GM19043 (cell line): ENCODE data around the gene SORCS2.

Experiments used
- ATAC-seq: cut with Tn5 transposase; IDR thresholded peaks from one replicate; pipeline ENCODE4 v1.9.1; 2021; ENCODE audit warnings: low read depth; ENCODE audit not compliant: unreplicated experiment

Gene SORCS2

DNA sequence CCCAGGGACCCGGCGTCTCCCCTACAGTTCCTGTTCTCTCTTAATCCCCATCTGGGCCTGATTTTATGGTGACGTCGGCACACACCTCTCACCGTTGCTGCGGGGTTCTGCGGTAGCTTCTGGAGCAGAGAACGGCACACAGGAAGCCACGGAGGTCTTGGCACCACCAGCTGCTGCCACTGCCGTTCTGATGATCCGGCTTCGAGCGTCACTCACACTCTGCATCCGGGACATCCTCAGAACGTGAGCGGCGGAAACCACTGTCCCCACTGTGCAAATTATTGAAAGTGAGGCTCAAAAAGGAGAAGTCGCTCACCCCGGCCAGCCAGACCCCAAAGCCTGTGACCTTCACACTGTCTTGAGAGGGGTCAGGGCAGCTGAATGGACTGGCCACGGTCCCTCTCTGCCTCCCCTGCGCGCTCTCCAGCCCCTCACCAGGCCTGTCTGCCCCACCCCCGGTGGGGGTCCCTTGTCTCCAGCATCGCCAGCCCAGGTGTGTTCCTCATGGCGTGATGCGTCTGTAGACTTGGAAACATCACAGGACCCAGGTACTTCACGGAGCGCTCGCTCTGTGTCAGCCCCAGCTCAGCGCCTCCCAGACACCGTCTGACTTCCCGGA is 546.2 kb downstream of the SORCS2 start:
- ATAC-seq = no peak

DNA sequence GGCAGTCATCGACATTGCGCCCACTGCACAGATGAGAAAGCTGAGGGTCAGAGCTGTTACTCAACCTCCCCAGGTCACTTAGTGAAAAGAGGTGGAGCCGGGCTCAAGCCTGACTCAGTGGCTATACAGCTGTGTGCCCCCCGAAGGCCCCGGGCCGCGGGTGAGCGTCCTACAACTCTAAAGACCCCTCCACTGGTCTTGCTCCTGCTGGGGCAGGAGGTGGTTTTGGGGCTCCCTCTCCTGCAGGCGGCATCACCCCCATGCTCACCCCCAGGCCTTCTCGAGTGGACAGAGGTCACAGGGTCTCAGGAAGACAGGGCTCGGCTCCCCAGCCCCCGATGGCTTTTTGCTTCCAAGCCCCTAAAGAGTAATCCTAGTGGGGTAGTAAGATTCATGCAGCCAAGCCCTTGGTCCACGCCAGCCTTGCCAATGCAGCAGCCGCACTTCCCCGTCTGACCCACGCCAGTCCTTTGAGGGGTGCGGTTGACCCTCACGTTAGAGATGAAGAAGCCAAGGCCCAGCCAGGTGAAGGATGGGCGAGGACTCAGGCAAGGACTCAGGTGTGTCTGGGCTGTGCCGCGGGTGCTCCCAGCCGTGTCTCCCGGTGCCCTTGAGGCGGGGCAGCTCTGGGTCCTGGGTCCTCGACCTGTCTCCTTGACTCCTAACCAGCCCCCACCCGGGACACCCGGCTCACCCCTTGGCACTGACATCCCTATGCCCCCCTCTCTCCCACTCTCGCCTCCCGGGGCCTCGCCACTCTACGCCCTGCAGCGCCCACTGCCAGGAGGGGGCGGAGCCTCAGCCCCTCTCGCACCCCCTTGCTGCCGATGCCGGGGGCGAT is 547.0 kb downstream of the SORCS2 start:
- no peak for ATAC-seq

DNA sequence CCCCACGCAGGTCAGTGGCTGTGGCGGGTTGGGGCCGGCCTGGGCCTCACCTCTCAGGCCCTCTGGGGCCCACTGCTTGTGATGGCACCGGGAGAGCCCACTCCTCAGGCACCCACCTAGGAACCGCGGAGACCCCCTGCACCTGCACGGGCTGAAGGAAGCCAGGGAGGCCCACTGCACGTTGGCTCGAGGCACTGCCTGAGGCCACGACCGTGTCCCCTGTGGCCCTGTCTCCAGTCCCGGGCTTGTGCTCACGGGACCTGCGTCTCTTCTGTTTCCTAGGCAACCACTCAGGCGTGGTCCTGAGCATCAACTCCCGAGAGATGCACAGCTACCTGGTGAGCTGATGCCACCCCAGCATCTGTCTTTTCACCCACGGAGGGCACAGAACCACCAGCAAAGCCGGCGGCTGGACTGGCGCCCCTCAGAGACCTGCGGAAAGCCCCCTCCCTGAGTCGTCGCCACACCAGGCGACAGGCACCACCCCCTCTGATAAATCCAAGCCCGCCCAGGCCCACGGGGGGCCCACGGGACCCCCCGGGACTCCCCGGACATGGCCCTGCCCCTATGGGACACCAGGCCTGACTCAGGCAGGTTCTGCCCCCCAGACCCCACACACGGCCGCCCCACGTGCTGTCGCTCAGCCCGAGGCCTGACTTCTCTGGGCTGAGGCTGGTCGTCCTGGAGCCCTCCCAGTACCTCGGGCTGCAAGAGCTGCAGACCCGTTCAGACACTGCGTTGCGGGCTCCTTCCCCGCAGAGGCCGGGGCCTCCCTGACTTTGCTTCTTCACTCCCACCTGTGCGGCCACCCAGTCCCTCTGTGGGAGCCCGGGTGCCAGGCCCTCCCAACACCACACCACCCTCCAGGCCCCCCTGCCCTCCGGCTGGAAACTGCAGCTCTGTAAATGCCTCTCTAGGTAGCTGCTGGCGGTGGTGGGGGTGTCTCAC is 547.9 kb downstream of the SORCS2 start:
- ATAC-seq = no peak

DNA sequence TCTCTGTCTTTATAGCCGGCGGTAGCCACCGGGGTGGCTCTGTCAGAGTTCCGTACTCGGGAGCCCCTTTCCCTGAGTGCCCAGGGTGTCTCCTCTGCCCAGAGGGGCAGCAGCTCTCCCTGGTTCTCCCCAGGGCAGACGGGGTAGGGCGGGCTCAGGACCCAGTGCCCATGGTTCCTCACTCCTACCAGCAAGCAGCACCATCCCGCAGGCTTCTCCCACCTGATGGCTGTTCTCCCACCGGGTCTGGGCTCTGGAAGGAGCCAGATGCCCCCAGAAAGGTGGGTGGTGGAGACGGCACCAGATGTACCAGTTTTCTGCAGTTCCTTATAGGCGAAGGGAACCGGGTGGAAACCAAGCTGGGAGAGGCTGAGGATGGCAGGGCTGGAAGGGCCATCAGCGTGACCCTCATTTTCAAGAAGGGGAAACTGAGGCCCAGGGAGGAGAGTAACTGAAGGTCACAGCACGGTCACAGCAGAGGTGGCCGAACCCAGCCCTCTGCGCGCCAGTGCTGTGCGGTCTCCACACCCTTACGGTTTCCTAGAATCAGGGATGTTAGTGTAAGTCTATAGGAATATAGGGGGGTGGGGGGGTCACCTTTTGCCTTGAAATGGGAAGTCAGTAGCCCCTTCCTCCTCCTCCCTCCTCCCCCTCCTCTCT is 548.7 kb downstream of the SORCS2 start:
- ATAC-seq = no peak

DNA sequence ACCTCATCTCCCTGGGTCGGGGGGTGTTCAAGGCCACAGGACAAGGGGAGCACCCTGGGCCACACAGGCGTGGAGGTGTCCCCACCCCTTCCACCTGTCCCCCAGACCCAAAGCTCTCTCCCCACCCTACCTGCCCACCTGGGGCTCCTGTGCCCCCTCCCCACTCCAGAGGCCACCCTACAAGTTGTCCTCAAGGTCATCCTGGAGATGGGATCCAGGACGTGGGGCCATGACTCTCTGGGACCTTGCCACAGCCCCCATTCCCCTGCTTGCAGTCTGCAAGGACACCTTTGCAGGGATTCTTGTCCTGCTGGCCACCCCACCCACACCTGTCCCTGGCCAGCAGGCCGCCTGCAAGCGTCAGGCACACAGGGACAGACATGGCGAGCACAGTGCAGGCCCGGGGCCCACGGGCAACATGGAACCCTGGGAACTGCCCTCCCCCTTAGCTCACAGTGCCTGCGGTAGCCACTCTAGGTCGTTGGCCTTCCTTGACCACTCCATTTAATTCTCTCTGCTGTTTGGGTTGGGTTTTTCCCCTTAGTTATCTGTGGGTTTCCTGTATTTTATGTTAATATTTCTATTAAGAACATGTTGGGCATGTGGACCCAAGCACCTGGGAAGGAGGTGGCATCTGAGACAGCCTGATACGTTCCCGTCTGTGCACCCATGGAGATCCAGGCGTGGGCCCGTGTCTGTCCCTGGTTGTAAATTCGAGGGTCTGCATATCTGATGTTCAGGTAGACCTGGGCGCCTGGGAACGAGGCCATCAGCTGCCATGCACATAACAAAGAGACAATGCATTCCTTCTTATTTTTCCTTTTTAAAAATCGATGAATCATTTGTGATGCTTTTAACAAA is 549.8 kb downstream of the SORCS2 start:
- no peak for ATAC-seq

DNA sequence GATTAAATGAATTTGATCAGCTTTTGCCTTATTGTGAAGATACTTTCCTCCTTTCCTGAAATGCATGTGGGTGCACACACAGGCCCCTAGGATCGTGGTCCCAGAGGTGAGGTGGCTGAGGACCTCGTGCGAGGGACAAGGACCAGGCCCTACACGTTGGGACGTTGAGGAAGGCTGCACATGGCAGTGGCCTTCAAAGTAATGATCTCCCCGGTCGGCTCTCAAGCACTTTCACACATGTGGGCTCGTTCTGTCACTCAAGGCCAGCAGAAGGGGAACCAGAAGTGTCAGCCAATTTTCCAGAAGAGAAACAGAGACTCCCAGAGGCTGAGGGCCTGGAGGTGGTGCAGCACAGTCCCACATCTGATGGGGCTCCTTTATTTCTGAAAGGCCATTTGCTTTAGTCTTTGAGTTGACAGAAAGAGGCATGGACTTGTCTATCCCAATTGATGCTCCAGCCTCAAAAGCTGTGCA is 550.5 kb downstream of the SORCS2 start:
- no peak for ATAC-seq

DNA sequence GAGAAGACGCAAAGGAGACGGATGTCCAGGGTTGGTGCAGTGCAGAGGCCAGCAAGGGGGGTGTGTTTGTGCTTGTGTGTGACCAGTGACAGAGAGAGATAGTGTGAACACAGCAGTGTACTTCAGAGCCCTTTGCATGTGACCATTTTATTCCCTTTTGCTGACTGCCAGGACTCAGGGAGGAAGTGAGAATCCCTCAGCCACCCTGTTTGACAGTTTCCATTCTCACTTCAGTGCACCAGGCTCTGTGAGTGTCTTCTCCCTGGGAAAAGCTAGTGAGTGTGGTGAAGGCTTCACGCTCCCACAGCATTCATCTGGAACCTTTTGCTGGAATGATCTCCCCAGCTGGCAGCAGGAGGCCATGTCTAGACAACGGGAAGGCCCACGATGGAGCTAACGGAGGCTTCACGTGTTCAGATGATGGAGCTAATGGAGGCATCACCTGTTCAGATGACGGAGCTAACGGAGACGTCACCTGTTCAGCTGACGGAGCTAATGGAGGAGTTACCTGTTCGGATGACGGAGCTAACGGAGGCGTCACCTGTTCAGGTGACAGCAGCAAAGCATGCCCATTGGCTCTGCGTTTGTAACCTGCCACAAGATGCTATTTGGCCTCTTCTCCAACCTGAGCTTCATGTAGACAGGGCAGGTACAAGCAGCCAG is 551.9 kb downstream of the SORCS2 start:
- no peak for ATAC-seq

DNA sequence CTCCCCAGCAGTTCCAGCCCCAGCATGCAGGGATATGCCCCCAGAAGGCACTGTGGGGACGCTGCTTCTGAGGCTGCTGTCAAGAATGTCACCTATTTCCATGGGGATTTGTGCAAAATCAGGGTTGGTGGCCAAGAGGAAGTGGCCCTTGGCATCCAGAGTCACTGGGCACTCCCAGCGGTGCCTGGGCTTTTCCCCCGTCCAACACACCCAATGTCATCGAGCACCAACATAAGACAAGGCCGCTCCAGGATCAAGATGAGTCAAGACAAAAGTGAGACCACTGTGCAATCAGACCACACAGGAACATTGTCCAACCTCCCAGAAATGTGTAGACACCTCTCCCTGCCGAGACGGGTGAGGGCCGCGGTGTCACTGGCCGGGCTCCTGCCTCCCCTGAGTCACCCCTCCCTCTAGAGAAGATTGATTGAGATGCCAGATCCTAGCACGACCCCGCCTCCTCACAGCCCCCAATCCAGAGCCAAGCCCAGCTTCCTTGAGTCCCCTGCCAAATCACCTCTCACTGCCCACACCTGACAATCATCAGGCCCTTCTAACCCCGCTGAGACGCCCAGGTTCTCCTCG is 553.1 kb downstream of the SORCS2 start:
- no peak for ATAC-seq

DNA sequence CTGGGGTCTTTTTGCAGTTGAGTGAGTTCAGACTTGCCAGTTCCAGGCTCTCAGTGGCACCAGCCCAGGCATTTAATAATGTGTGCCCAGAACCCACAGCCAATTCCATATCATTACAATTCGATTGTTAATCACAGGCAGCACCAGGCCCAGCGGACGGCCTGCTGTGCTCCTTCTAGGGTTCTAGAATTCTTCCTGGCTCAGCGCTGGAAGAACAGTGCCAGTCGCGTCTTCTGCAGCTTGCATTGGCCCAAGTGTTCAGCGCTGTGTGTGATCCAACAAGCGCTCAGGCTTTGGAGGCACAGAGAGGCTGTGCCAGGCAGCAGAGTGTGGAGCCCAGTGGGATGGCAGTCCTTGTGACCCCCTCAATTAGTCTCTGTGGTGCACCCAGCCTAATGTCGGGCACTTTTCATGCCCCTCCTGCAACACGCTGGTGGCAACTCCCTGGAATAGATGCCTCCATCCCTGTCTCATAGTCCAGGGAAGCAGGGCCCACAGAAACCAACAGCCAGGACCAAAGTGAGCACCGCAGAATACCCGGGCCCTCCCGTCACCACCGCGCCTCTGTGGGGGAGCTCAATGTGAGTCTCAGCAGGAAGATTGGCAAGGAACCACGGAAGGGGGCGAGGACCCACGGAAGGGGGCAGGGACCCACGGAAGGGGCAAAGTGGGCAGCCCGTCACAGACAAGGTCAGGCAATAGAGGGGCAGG is 554.2 kb downstream of the SORCS2 start:
- ATAC-seq = no peak

DNA sequence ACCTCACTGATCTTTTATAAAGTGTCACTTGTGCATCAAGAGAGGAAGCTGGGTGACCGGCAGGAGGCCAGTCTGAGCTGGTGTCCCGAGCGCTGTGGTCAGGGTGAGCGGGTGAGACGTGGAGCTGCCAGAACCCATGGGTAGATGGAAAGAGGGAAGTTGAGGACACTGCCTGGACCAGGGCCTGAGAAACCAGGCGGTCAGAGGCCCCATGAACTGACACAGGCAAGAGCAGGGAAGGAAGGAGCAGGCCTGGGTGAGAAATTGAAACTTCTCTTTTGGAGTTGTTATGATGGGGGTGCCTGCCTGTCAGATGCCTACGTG is 554.7 kb downstream of the SORCS2 start:
- ATAC-seq = no peak

DNA sequence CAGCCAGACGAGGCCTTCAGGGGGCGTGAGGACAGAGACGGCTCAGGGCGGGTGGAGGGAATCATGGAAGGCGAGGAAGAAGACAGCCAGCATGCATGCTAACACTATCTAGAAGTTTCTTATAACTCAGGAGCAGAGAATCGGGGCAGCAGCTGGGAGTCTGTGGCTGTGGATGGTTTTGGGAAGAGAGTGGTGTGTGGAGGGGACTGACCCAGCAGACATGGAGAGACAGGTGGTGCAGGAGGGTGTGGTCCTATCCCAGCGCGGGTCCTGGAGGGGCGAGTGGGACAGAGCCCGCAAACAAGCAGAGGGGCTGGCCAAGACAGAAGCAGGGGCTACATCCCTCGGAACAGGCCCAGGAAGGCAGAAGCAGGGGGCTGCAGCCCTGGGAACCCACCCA is 555.2 kb downstream of the SORCS2 start:
- no peak for ATAC-seq

DNA sequence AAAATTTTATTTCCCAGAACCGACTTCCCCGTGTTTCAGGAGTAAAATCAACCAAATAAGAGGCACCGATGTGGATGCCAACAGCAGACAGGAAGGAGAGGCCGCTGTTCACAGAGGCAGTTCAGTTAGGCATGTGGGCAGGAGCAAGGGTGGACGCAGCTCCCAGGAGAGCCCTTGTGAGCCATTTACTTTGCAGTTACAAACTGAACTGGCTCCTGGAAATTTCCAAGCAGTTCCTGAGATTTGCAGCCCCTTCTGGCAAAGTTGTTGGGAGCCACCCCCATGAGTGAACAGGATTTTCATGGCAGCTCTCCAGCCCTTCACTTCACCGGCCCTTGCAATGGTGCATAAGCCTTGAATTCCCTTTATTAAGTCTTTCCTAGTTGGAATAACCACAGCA is 558.2 kb downstream of the SORCS2 start:
- ATAC-seq = no peak

DNA sequence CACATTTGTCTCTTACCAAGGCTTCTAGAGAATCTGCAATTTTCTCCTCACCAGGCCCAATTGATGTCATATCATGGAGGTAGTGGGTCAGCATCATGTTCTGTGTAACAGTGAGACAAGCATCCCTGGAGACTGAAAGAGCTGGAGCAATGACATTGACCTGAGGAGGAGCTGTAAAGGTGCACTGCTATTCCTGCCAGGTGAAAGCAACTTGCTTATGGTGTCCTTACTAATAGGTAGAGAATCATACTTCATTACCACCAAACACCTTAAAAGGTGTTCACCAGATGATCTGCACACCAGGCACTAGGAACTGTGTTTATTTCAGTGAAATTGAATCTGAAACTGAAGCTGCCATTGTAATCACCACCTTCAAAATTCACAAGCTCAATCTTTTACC is 558.6 kb downstream of the SORCS2 start:
- no peak for ATAC-seq

DNA sequence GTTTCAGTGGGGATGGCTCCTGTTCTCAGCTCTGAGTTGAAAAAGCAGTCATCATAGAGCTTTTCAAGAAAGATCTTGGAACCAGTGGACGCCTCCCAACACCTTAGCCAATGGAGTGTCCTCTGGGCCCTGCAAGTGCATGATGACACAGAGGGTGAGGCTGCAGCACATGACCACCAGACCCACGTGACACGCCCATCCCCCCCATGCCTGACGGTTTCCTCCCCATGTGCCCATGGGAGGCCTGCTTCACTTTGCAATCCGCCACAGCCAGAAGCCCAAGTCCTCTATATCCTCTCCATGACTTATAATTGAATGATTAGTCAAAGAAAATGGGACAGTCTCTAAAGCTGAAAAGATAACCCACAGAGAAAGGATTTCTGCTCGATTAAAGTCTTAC is 560.3 kb downstream of the SORCS2 start:
- no peak for ATAC-seq

DNA sequence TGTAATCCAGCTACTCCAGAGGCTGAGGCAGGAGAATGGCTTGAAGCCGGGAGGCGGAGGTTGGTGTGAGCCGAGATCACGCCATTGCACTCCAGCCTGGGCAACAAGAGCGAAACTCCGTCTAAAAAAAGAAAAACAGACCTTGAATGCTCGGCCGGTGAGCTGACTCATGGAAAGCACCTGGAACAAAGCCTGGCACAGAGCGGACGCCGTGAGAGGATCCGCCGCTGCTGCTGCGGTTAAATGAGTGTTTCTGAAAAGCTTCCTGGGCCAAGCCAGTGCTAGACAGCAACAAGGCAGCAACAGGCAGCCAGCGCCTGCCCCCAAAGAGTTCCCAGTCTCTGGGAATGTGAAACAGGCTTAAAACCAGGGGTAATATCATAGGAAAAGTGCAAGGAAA is 560.9 kb downstream of the SORCS2 start:
- no peak for ATAC-seq

DNA sequence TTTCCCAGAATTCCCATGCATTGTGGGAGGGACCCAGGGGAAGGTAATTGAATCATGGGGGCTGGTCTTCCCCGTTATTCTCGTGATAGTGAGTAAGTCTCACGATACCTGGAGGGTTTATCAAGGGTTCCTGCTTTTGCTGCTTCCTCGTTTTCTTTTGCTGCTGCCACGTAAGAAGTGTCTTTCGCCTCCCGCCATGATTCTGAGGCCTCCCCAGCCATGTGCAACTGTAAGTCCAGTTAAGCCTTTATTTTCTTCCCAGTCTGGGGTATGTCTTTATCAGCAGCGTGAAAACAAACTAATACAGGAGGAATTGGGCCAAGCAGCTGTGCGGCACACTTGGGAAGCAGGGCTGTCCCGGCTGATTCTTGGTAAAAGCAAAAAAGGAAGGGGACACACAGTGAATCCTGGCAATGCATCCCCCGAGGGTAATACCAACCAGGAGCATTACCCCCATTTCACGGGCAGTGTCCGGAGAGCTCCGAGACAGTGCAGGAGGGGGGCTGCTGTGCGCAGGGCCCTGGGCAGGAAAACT is 561.7 kb downstream of the SORCS2 start:
- no peak for ATAC-seq

DNA sequence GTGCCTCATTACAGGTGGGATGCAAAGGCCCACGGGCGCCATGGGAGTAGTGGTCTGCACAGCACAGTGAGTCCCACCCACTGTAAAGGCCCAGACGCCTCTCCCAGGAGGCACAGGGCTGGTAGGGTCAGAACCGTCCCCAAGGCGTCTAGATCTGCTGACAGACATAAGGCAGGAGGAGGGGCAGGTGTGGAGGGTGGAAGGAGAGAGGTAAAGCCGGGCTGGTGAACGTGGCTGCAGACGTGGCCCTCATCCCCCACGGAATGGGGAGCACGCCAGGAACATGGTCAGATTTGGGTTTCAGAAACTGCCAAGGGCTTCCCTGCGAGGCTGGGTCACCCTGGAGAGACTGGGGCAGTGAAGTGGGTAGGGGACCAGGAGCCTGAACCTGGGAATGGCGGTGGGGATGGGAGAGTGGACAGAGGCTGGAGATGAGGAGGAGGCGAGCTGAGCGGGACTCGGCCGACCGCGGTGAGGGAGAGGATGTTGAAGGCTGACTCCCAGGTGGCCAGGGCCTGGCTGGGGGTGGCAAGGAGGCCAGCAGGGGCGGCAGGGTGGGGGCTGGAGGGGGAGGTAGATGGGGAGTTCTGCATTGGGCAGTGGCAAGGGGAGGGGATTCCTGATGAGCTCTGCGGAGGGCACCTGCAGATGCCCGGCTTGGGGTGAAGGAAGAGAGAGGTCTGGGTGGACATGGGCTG is 562.4 kb downstream of the SORCS2 start:
- no peak for ATAC-seq
